ENCODE measurements around the gene PDE9A.

DNA sequence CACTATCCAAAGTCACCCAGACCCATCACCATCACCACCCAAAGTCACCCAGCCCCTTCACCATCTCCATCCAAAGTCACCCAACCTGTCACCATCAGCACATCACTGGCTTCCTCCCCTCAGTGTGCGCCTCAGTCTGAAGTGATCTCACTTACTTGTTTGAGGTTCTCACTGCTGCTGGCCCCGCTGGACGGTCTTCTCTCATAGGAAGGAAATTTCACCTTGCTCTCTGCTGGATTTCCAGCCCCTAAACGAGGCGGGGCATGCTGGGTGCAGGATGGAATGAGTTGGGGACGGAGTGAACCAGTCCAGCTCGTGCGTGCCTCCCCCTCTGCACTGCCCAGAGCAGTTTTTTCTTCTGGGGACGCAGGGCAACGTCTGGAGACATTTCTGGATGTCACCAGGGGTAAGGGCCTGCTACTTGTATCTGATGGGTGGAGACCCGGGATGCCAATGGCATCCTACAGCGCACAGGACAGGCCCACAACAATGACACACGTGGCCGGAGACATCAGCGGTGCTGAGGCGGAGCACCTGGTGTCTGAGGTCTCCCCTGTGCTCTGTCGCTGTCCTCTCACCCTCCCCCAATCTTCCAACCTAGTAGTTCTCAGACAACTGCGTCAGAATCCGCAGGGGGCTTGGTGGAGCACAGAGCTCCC is 38.6 kb downstream of the PDE9A start:
- no peak for TF ChIP-seq HDGF (IDR thresholded peaks at IDR 0.05; ENCODE audit: borderline replicate concordance)
- TF ChIP-seq, protein P1, sequence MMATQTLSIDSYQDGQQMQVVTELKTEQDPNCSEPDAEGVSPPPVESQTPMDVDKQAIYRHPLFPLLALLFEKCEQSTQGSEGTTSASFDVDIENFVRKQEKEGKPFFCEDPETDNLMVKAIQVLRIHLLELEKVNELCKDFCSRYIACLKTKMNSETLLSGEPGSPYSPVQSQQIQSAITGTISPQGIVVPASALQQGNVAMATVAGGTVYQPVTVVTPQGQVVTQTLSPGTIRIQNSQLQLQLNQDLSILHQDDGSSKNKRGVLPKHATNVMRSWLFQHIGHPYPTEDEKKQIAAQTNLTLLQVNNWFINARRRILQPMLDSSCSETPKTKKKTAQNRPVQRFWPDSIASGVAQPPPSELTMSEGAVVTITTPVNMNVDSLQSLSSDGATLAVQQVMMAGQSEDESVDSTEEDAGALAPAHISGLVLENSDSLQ (IDR thresholded peaks at IDR 0.05): no peak
